Smooth muscle cell (in vitro differentiated cells): ENCODE results near the gene CDH4. TPM values are rescaled to one million over a fixed set of nuclear protein-coding genes. Genes with fewer than 3 reads are reported as not detected.

Source experiments
- DNase-seq: peaks from one replicate; lab custom pipeline; 2025; ENCODE audit not compliant: unreplicated experiment; lab: John Stamatoyannopoulos, UW
- H2AFZ ChIP-seq: fragments of 200-600 bp; sonication (generic); 2 replicates; pipeline ENCODE4 v1.6.0; 2016; ENCODE audit warnings: antibody characterized with exemption, low read depth, mild to moderate bottlenecking
- H3F3A ChIP-seq: fragments of 200-600 bp; sonication (generic); 2 replicates; pipeline ENCODE4 v1.6.0; 2017; ENCODE audit warnings: antibody characterized with exemption, low read depth
- H3K27ac ChIP-seq: fragments of 200-600 bp; sonication (generic); 2 replicates; pipeline ENCODE4 v1.5.1; 2016; ENCODE audit warnings: low read depth, mild to moderate bottlenecking
- H3K27me3 ChIP-seq: fragments of 200-600 bp; sonication (generic); 2 replicates; pipeline ENCODE4 v1.6.1; 2016; ENCODE audit warnings: low read depth, mild to moderate bottlenecking
- H3K36me3 ChIP-seq: fragments of 200-600 bp; sonication (generic); 2 replicates; pipeline ENCODE4 v1.5.1; 2016; ENCODE audit warnings: low read depth
- H3K4me1 ChIP-seq: fragments of 200-600 bp; sonication (generic); 2 replicates; pipeline ENCODE4 v1.5.1; 2016; ENCODE audit warnings: low read depth
- H3K4me2 ChIP-seq: fragments of 200-600 bp; sonication (generic); 2 replicates; pipeline ENCODE4 v1.6.0; 2016; ENCODE audit warnings: mild to moderate bottlenecking
- H3K4me3 ChIP-seq: fragments of 200-600 bp; sonication (generic); 2 replicates; pipeline ENCODE4 v1.5.1; 2016; ENCODE audit warnings: mild to moderate bottlenecking
- H3K79me2 ChIP-seq: fragments of 200-600 bp; sonication (generic); 2 replicates; pipeline ENCODE4 v1.6.0; 2016; ENCODE audit warnings: low read depth, mild to moderate bottlenecking
- H3K9ac ChIP-seq: fragments of 200-600 bp; sonication (generic); 2 replicates; pipeline ENCODE4 v1.6.0; 2016; ENCODE audit warnings: low read depth
- H3K9me3 ChIP-seq: fragments of 200-600 bp; sonication (generic); replicated peaks from 2 replicates; pipeline ENCODE4 v1.5.1; 2016; ENCODE audit warnings: low read depth
- H4K20me1 ChIP-seq: fragments of 200-600 bp; sonication (generic); 2 replicates; pipeline ENCODE4 v1.6.0; 2016; ENCODE audit warnings: low read depth
- WGBS: methylation state at CpG from one replicate; pipeline ENCODE4 v1.1.7; 2016; ENCODE audit warnings: low lambda C conversion rate; 5-methylcytosine and 5-hydroxymethylcytosine counted together
- polyA plus RNA-seq: library from polyadenylated mRNA; unstranded; fragments of >200 nt; fragmentation: Nextera tagmentation; extraction: Ambion mirVana; gene quantifications from 2 replicates; pipeline ENCODE4 v1.2.1, GENCODE V29; 2016
- total RNA-seq: library from RNA; depleted of rRNA; stranded (reverse); fragments of >200 nt; gene quantifications from 2 replicates; pipeline ENCODE4 v1.2.3, GENCODE V29; 2014
- TF ChIP-seq, protein P1 (sequence below): fragments of 200-600 bp; sonication (generic); IDR thresholded peaks from 2 replicates; pipeline ENCODE4 v1.5.1; 2017; ENCODE audit warnings: borderline replicate concordance, mild to moderate bottlenecking, antibody characterized with exemption; ENCODE audit not compliant: insufficient read depth, poor library complexity, severe bottlenecking

CDH4 gene
- total and polyA plus RNA-seq, 2 experiments from 2014 or later, result 0.03 to 0.04 TPM

DNA sequence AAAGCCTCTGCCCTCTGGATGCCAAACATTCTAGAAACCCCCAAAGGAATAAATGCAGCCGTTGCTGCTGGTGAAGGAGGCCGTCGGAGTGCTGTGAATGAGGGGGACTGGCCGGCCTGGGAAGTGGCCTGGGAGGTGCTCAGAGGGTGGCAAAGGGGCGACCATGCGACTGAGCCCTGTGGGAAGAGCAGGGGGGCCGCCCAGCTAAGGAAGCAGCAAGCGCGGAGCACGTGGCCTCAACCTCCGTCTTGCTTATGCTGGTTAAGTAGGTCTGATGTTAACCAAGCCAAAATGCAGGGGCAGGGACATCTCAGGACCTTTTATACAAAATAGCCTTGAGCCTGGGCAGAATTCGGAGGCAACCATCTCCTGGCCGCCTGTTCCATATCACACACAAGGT is 432.1 kb downstream of the CDH4 start:
- Histone ChIP-seq H3K27me3 (peaks cover 14% of the 10 kb centered on the region), H3K4me3 (no peak overlapping the region), H3K79me2 (no peaks in the 10 kb centered on the region), H3K9ac (no peak overlapping the region), H3K9me3 (no peaks in the 10 kb centered on the region), H3K4me2 (no peak overlapping the region), H3K36me3 (no peaks in the 10 kb centered on the region), H3K4me1 (peaks cover 7% of the 10 kb centered on the region), H4K20me1 (no peaks in the 10 kb centered on the region), H3K27ac (no peak overlapping the region), H2AFZ (no peak overlapping the region), H3F3A (no peaks in the 10 kb centered on the region)
- TF ChIP-seq, protein P1, sequence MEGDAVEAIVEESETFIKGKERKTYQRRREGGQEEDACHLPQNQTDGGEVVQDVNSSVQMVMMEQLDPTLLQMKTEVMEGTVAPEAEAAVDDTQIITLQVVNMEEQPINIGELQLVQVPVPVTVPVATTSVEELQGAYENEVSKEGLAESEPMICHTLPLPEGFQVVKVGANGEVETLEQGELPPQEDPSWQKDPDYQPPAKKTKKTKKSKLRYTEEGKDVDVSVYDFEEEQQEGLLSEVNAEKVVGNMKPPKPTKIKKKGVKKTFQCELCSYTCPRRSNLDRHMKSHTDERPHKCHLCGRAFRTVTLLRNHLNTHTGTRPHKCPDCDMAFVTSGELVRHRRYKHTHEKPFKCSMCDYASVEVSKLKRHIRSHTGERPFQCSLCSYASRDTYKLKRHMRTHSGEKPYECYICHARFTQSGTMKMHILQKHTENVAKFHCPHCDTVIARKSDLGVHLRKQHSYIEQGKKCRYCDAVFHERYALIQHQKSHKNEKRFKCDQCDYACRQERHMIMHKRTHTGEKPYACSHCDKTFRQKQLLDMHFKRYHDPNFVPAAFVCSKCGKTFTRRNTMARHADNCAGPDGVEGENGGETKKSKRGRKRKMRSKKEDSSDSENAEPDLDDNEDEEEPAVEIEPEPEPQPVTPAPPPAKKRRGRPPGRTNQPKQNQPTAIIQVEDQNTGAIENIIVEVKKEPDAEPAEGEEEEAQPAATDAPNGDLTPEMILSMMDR, result no peak
- 83% methylated on average over 13 of the region's 13 CpGs for WGBS
- DNase-seq, result no peak

- Histone ChIP-seq H2AFZ (no peak overlapping the region), H3K4me2 (no peak overlapping the region), H3K4me1 (peaks cover 7% of the 10 kb centered on the region), H3K27ac (no peak overlapping the region), H3K79me2 (no peaks in the 10 kb centered on the region), H3K9ac (no peak overlapping the region), H3K4me3 (no peak overlapping the region), H3K27me3 (peaks cover 14% of the 10 kb centered on the region), H3K9me3 (no peaks in the 10 kb centered on the region), H4K20me1 (no peaks in the 10 kb centered on the region), H3K36me3 (no peaks in the 10 kb centered on the region), H3F3A (no peaks in the 10 kb centered on the region)
- TF ChIP-seq, protein P1, result no peak
- WGBS, result 81% methylated on average over 10 of the region's 10 CpGs
- no peak for DNase-seq
Observed at GRCh38 chr20:61684583-61685235, 432.6 kb downstream of the CDH4 start.

DNA sequence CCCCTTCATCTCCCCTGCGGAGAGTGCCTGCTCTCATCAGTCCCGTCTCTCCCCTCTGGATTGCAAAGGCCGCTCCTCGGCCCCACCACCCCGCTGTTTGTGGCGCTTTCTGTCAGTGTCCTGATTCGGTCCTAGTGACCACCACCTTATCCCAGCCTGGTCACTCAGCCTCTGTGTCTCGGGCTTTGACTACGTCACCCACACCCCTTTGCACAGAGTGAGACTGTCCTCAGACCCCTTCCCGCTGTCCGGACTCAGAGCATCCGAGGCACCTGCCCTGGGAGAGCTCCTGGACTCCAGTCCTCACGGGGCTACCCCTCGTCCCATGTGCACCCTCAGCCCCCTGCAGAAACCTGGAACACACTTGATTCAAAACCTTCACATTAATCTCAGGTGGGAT is 433.4 kb downstream of the CDH4 start:
- H3K27me3 ChIP-seq, result peaks cover 11% of the 10 kb centered on the region
- TF ChIP-seq, protein P1, result no peak
- H3F3A ChIP-seq, result no peaks in the 10 kb centered on the region
- H3K4me3 ChIP-seq, result no peak overlapping the region
- no peak overlapping the region for H3K9ac ChIP-seq
- no peaks in the 10 kb centered on the region for H4K20me1 ChIP-seq
- H2AFZ ChIP-seq, result no peak overlapping the region
- no peak overlapping the region for H3K27ac ChIP-seq
- no peak overlapping the region for H3K4me2 ChIP-seq
- WGBS, result 94% methylated on average over 14 of the region's 14 CpGs
- peaks cover 7% of the 10 kb centered on the region for H3K4me1 ChIP-seq
- H3K36me3 ChIP-seq, result no peaks in the 10 kb centered on the region
- H3K9me3 ChIP-seq, result no peaks in the 10 kb centered on the region
- no peaks in the 10 kb centered on the region for H3K79me2 ChIP-seq
- no peak for DNase-seq
